GM19099 (cell line): Measurements from ENCODE around the gene MRO.

Experiments
- POLR2A ChIP-seq: IDR thresholded peaks from 3 replicates; pipeline ENCODE4 v1.6.1; 2011; ENCODE audit warnings: low read depth; ENCODE audit not compliant: insufficient read length; ENCODE audit errors: extremely low read depth

MRO gene

DNA sequence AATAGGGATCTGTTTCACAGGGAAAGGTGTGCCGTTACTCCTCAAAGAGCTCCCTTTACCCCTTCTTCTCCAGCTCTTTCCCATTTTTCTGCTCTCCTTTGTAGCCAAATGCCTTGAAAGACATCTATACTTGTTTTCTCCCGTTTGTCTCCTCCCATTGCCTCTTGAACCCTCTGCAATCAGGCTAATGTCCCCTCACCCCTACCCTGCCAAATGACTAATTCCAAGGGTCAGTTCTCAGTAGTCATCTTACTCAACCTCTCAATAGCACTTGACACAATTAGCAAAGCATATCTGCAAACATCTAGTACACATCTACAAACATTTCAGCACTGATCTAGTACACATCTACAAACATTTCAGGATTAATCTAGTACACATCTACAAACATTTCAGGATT, 12.6 kb downstream of the MRO start:
- no peak for TF ChIP-seq POLR2A

DNA sequence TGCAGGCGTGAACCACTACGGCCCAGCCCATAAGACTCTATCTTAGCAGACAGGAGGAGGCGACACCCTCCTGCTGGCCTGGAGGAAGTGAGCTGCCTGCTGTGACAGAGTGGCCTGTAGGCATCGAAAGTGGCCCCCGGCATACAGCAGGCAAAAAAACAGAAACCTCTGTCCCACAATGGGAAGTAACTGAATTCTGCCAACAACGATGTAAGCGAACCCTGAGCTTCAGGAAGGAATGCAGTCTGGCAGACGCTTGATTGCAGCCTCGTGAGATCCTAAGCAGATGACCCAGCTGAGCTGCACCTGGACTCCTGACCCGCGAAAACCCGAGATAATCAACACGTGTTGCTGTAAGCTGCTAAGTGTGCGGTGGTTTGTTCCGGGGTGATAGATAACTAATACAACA, 13.6 kb downstream of the MRO start:
- no peak for TF ChIP-seq POLR2A

DNA sequence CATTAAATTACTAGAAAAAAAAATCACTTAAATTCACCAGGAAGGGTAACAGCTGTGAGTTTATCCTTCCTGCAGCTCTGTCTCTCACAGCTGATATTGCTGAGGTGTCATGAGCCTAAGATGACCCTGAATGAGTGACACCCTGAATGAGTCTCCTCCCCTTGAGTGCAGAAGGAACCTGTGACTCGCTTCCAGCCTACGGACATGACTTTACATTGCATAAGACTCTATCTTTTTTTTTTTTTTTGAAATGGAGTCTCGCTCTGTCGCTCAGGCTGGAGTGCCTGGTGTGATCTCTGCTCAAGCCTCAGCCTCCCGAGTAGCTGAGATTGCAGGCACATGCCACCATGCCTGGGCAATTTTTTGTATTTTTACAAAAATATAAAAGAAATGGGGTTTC, 14.1 kb downstream of the MRO start:
- no peak for TF ChIP-seq POLR2A

DNA sequence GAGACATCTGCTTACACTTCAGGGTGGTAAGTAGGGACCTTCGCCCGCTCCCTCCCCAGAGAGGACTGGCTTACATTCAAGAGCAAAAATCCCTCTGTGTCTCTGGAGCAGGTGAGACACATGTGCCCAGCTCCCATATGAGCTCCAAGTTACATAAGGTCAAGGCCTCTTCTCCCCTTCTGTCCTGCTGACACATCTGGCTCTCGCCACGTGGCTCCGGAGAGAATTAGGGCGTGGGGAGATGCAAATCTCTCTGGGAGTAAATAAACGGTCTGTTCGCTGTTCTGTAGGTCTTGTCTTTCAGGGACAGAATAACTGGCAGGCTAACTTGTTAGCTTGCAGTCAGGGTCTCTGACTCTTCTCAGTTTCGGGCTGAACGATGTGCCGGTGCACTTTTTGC, 16.2 kb downstream of the MRO start:
- no peak for TF ChIP-seq POLR2A

DNA sequence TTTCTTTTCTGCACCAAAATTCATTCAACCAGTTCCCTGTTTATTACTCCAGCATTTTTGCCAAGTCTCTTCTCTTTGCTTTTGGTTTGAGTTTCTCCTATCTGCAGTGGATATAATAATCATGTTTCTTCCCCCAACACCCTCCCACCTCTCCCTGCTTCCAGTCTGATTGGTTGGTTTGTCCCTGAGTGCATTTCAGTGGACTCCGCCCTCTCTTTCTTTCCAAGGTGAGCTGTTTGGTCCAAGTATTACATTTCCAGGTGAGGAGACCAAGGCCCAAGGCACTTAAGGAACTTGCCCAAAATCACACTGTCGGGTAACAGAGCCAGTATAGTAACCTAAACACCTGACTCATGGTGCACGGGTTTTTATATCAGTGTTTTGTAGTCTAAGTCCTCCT, 17.7 kb downstream of the MRO start:
- no peak for TF ChIP-seq POLR2A

DNA sequence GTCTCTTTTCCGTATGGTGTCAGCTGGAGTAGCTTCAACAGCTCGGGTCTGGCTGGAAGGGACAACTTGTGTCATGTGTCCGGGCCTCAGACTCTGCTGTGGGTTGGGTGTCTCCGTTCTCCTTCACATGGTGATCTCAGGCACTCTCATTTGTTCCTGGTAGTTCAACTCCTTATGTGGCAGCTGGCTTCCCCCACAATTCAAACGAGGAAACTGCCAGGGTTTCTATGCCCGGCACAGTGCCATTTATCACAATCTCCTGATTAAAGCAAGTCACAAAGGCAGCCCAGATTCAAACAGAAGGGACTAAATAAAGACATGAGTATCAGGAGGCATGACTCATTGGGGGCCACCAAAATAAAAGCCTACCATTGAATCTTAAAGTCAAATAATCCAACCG, 22.7 kb downstream of the MRO start:
- no peak for TF ChIP-seq POLR2A

DNA sequence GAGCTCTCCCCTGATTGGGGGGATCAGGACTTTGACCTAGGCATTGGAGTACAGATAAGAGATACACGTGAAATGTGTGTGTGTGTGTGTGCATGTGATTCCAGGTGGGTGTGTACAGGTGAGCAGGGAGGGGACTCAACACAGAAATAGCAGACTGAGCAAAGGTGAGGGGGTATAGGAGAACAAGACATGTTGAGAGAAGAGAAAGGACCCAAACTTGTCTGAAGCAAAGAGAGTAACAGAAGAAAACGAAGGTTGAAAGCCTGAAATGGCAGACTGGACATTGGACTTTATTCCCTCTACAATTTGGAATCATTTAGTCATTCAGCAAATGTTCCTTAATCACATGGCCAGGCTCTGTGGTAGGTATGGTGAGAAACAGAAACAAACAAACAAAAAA, 23.3 kb downstream of the MRO start:
- TF ChIP-seq POLR2A, result no peak

DNA sequence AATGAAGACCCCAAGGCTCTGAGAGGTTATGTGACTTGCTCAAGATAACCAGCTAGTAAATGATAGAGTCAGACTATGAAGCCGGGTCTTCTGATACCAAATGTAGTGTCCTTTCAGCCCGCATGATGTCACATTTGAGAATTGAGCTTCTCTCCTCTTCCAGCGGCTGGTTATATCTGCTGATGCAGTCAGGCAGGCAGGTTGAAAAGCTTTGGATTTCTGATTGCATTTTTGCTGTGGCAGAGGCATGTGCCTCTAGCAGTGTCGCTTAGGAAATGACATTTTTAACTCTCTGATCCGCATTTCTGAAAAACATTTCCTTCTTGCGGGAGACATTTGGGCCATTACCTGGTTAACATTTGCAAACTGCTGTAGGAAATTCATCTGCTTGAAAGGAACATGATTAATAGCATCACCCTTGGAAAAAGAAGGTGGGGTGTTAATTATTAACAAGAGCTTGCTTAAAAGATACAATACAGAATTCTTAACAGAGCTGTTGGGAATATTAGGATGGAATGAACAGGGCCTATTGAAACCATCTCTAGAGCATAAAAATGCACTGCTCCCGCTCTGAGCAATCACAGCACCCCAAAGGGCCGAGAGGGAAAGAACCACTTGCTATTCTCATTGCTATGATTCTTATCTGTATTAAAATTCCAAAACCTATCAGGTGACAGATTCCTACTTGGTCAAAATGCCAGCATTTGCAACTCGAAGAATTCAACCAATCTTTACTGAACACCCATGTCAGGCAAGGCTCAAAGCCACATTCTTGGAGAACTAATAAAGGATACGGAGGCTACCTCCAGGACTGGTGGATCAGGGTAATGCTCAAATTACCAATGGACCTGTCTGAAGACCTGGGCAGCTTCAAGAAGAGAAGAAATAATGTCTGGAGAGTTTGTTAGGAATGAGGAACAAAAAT, 25.9 kb downstream of the MRO start:
- TF ChIP-seq POLR2A, result no peak

DNA sequence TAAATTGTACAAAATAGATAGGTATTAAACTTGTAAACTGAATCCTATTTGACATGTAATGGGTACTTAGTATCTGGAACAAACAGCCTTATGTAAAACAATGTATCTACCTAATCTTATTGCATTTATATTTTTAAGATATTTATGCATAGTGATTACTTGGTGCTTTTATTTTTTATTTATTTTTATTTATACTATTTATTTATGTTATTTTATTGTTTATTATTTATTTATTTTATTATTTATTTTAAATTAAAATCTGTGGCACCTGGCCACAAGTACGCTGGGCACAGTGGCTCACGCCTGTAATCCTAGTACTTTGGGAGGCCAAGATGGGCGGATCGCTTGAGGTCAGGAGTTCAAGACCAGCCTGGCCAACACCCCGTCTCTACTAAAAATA, 26.9 kb downstream of the MRO start:
- TF ChIP-seq POLR2A, result no peak

DNA sequence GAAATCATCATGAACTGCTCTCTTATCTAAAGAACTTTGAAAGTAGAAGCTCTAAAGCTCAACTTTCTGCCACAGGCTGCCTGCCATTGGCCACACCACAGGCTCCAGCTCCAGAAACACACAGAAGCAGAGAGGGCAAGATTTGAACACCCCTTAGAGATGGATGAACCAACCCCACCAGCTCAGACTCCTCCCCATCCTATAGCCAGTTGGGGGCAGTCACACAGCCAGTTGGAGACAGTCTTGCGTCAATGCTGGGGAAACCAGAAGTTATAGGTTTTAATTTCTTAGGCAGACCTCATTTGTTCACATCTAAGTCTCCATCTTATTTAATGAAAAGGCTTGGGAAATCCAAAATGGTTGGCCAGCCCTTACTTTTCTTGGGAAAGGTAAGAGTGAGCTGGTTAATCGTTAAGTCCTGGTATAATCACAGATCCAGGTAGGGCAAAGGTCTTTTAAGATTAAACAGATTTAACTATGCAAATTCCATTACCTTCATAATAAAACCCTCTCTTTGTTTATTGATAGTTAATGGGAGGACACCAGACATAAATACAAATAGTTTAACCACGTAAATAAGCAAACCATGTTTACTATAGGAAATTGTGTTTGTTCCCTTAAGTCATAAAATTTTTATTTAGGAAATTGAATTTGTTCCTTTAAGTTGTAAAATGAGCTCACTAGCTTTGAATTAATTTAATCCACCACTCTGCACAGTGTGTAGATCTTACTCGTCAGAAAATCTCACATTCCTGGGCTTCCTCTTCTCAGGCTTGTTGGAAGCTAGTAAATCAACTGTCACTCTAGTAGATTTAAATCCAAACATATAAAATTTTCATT, 28.0 kb downstream of the MRO start:
- no peak for TF ChIP-seq POLR2A

DNA sequence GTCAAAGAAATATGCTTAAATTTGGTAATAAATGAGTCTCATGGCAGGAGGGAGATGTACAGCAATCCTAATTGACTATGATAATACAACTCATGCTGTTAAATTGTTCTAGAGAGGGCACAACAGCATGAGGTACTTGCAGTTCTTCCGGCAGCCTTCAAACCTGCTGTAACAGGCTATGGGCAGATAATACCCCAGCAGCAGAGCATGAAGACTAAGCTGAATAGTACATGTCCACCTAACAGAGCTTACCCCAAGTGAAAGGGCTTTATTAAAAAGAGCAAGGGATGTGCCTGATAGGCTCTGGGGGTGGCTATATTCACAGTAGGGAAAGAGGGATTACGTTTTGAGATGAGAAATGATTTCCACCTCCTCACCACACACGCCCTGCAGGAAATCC, 28.9 kb downstream of the MRO start:
- no peak for TF ChIP-seq POLR2A

DNA sequence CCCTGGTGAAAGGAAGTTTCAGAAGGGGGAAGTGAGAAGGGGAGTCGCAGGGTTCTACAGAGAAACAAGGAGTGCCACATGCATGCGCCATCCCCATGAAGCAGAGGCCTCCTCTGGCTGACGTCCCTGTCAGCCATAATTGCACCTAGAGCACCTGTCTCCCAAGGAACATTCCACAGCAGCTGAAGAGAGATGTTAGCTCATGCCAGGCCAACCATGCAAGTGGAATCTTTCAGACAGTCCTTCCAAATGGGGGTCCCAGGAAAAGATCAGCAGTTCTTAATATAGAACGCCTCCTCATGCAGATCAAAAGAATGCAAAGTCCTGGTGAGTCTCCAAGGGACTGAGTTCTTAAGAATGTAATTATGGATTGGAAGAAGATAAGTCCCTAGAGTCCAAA, 29.6 kb downstream of the MRO start:
- no peak for TF ChIP-seq POLR2A

DNA sequence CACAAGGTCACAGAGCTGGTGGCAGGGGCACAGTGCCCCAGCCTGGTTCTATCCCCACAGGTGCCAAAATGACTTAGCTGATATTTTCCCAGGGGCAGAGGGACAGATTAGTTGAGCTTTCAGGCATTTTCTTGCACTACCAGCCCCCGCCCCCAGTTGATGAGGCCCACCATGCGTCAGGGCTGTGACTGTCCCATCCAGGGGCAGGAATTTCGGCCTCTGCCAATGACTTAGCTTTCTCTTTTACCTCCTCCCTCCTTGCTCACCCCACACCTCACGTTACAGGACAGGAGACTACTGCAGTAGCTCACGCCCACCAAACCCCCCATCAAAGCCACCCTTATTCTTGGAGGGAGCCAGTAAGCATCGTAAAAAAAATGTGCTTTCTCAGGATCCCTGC, 31.5 kb downstream of the MRO start:
- no peak for TF ChIP-seq POLR2A

DNA sequence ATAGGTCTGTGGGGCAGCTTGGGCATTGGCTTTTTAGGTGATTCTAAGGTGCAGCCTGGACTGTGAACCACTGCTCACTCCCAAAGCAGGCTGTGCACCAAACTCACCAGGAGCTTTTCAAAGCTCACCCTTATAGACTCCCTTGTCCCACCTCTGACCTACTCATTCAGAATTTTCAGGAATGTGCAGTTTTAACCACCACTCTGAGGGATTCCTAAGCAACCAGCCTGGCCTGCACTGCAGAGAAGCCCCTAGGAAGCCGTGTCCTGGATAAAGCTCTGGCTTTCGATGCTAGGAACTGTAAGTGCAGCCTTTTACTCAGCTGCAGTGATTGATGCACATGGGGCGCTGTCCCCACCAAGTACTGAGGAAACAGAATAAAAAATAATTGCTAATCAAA, 33.0 kb downstream of the MRO start:
- no peak for TF ChIP-seq POLR2A

DNA sequence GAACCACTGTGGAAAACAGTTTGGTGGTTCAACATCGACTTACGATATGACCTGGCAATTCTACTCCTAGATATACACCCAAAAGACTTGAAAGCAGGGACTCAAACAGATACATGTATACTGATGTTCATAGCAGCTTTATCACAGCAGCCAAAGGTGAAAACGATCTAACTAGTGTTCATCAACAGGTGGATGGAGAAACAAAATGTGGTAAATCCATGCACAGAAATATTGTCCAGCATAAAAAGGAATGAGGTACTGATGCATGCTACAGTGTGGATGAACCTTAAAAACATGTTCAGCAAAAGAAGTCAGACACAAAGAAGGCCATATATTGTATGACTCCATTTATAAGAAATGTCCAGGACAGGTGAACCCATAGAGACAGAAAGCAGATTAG, 36.3 kb downstream of the MRO start:
- no peak for TF ChIP-seq POLR2A

DNA sequence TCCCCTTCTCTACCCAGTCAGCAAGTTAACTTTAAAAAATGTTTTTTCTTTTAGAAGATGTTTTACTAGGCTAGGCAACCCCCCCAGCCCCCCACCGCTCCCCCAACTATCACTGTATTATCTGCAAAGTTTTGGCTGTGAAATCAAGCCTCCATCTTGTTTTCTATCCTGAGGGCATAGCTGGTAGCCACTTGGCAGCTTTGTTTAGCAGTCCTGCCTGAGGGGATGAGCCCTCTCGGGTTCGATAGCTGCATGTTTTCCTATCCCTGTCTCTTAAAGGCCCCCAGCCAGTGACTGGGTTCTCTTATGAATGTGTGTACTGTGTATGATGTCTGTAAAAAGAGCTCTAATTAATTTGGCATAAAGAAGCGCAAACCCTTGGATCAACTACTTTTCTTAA, 43.4 kb downstream of the MRO start:
- TF ChIP-seq POLR2A, result no peak
